ENCODE data around the gene NTRK3.

Gene NTRK3

DNA sequence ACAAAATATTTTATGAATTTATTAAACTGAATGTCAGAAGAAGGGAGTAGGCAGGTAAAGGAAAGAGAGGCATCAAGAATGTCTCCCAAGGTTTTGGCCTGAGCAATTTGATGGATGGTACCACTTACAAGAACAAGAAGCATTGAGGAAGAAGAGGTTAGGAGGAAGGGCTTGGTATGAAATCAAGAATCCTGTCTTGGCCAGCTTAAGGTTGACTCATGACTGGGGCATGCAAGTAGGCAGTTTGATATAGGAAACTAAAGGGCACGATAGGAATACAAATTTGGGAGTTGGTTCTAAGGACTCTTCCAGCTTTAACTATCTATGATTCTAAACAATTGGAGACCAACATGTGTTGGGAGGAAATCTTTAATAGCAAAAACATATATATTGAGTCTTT, 79.1 kb downstream of the NTRK3 start:
- no peak for DNase-seq

DNA sequence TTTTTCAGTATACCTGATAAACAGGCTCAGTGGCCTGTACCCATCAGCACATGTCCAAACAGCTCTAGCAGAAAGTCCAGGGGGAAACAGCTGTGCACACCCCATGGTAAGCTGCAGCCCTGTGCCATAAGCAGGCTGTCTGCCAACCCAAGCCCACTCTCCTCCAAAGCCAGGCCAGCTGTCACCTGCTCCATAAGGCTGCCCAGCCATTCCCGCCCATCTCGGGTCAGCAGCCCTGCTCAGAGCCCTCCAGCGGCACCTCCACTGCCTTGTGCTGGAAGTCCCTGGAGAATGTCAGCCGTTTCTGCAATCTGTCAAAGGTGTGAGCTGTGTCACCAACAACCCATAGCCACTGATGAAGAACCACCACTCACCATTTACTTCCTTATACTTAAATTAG, 82.0 kb downstream of the NTRK3 start:
- no peak for DNase-seq

DNA sequence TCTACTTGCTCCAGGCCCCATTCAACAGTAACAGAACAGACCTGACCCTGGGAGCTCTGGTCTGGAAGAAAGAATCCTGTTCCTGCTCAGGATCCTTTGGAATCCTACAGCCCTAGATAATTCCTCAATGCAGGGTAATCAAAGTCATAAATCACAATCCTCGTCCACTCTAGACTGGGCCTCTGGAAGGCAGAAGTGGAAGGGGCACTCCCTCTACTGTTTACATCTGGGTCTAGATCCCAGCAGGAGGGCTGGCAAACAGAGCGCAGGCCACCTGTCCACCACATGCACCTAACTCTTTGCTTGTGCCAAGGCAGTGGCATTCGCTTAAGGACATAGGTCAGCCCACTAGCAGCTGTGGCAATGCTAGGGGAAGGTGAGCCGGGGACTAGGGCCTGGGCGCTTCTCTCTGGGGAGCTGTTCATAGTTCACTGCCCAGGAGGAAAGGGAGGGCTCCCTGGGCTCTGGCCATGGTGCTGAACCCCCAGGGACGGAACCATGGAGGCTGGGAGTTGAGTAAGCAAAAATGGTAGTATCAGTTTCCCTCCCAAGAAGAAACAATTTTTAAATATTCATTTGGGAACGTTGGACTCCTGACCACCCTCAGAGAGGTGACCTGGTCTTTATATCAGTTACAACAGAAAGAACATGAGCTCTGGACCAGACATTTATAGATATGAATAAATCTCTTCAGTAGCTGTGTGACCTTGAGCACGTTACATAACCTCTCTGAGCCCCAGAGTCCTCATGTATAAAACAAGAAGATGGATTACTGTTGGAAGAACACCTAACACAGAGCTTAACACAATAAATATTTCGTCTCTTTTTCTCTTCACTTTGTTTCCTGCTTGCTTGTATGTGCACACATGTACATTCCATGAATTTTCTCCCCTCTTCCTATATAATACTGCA, 90.2 kb downstream of the NTRK3 start:
- peak; percentile 26 for DNase-seq

DNA sequence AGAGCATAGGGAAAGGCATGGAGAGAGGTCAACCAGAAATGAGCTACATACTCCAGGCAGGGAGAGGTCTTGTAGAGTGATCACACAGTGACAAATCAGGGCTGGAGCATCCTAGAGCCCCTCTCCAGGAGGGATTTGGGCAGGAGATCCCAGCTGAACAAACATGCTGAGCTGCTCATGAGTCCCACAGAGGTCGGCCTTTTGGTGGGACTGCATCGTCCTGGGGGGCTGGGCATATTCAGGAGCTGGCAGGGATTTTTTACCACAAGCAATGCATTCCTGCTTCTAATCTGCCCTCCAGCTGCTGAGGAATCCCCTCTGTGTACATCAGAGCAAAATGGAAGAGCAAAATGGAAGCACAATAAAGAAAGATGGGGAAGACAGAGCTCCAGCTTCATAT, 94.9 kb downstream of the NTRK3 start:
- DNase-seq, result no peak

DNA sequence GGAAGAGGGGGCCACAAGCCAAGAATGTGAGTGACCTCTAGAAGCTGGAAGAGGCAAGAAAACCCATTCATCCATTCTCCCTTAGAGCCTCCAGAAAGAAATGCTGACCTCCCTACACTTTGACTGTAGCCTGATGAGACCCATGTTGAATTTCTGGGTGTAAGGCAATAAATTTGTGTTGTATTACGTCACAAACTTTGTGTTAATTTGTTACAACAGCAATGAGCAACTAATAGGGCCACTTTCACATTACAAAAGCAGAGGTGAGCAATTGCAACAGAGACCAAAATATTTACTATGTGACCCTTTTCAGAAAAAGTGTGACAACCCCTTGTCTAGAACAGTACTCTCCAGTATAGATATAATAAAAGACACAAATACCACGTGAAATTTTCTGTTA, 101.2 kb downstream of the NTRK3 start:
- no peak for DNase-seq

DNA sequence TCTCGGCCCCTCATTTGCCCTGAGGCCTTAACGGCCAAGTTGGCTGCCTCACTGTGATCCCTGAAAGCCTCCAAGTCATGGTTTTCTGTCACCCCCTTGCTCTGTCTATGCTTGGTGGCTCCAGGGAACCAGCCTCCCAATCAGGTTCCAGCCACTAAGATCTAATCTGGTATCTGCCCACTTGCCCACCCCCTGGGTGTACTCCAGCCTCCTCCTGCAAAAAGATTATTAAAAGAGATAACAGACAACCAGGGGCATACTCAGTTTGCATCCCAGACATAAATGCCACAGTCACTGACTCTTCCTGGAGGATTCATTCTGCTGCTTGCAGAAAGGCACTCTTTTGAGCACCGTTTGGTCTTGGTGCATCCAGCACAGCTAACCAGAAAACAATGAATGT, 103.9 kb downstream of the NTRK3 start:
- DNase-seq, result no peak

DNA sequence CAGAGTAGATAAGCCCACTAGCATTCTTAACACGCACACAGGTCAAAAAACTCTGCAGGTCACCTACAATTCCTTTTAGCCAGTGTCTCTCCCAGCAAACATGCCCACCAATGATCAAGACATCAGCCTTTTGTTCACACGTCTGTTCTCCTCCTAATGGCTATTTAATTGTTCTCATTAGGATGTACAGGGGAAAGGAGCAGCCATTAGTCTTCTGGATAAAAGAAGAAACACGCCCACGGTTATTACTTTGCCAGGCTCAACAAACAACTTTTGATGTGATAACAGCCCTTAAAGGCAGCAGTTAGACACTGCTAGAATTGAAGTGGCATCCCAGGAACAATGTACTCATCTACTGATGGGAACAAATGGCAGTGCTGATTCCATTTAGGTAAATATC, 108.8 kb downstream of the NTRK3 start:
- DNase-seq, result no peak

DNA sequence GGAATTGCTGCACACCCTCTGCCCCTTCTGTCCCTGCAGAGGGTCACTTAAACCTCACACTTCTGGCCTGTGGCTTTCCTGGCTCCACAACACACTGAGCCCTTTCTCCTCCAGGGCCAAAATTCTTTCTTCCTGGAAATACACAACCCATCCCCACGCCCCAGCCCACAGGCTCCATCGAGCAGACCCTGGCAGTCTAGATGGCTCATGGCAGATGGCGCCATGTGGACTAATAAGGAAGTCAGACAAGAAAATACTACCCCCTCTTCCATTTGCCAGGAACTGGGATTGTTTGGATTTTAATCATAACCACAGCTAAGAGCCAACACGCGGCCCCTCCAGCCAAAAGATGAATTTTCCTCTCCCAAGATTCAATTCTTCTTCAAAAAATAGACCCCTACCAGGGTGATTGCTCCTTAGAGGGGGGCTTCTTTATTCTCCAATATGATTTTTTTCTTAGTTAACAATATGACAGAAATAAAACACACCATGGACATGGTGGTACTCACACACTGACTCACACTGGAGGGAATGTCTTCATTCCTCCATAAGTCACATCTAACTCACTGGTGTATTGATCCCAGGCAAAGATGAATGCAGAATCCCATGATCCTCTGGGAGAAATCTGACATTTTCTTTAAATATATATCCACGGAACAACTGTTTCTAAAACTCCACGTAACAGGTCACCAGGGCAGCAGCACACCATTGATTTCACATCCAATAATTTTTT, 111.5 kb downstream of the NTRK3 start:
- no peak for DNase-seq

DNA sequence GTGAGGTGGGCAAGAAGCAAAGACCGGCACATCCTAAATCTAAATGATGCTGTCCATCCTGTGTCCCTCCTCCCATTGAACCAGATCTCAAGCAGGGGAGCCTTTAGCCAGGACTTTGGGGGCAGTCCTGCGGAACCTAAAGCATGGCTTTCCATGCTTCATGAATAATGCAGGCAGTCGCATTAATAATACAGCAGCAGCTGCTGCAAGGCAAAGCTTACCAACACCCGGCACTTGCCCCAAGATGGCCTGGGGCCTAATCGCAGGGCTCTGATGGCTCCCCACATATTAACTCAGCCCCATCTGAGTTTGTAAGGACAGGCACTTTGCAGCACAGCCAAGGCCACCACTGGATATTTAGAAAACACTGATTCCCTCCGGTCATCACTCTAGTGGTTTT, 114.4 kb downstream of the NTRK3 start:
- no peak for DNase-seq

DNA sequence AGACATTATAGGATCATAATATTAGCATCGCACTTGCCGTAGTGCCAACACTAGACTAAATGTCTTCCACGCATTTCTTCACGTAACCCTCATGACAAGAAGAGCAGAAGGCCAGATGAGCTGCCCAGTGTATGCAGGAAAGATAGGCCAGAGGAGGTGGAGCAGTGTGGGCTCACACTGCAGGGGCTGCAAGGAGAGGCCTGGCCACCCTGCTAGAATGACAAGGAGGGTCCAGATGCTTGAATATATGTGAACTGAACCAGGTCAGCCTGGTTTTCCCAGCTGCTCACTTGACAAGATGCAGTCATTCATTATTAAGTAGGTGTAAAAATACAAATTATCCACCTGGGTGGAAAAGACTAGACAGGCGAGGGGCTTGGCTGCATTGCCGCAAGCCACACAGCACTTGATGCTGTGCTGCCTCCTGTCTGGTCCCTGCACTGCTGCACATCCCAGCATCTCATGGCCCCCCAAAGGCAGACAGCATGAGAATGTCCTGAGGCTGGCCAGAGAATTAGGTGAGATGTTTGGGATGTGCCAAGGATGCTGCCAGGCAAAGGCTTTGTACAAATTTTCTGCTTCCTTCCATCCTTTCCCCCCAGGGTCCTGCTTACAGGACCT, 115.2 kb downstream of the NTRK3 start:
- DNase-seq, result no peak

DNA sequence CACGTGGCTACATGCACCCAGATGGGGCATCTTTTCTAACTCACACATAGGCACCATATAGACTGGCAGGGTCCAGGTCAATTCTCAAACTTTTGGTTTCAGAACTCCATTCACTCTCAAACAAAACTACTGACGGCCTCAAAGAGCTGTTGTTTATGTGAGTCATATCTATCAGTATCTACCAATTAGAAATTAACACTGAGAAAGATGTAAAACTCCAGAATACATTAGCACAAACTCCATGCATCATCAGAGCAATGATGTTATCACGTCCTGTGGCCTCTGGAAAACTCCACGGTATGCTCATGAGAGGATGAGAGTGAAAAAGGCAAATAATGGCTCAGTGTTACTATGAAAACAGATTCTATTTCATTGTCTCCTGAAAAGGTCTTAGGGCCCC, 116.1 kb downstream of the NTRK3 start:
- DNase-seq, result no peak

DNA sequence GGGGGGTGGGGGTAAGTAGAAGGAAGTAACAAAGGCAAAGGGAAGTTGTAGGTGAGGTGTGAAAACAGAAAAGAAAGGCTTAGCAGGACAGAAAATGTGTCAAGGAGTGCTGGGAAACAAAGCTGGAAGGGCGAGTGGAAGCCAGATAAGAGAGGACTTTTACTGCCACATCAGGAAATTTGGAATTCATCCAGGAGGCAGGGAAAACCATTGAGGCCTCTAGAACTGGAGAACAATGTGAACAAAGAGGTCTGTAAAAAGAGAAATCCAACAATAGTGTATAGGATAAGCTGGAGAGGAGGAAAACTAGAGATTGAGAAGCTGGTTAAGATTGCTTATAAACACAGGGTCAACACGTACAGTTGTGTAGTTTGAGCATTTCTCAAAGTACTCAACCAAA, 116.6 kb downstream of the NTRK3 start:
- no peak for DNase-seq

DNA sequence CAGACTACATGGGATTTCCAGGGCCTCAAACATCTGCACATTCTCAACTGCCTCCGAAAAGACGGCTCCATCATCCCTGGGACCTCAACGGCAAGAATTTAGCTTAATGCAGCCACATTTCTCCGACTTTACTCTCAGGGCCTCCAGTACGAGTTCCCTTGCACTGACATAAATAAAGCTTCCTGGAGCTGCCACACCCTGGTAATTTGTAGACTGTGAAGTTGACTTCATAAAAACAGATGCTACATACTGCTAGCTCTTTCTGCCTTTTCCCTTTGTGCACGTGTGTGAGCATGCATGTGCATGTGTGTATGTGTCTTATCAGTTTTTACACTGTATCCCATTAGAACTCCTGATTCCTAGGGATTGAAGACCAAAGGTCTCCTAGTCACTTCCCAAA, 122.7 kb downstream of the NTRK3 start:
- DNase-seq, result no peak

DNA sequence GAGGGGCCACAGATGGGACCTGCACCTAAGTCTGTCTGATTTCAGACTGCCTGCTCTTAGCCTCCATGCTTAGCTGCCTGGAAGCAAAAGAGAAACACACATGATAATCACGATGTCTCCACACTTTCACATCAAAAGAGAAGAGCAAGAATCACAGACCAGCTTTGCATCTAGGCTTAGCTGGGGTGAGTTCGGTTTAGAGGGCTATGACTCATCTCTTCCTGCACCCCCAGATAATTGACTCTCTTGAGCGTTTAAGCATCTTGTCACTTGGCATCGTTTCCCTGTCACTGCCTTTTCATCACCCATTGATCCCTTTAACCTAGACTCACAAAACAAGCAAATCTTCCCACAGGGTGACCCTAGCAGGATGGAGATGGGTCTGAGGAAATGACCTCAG, 124.0 kb downstream of the NTRK3 start:
- DNase-seq, result no peak

DNA sequence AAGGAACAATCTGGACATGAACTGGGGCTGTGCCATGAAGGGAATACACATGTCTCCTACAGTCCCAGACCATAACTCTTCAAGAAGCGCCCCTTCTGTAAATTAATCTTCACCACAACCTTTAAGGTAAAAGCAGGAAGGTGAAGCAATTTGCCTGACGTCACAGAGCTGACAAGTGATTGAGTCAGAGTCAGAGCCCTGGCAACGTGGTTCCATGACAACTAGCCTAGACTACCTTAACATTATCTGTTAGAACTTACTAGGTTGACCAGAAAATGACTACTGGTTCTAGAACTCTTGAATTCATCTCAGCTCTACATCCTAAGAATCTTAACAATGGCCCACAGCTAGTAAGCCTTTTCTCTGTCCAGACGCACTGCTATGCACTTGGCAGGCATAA, 124.6 kb downstream of the NTRK3 start:
- DNase-seq, result peak; percentile 7

DNA sequence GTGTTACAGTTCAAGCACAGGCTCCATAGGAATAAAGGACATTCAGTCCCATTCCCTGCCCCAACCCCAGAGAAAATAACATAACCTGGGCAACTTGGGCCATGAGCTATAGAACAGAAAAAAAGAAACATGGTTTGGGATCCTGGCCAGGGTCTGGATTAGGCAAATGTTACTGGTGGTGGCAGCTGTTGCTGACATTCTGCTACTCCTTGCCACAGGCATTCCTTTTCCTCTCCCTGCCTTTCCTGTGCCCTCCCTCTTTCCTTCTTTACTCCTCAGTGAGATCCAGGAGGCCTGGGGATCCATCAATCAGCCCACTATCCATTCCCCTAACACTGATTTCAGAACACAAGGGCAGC, 129.1 kb downstream of the NTRK3 start:
- no peak for DNase-seq

DNA sequence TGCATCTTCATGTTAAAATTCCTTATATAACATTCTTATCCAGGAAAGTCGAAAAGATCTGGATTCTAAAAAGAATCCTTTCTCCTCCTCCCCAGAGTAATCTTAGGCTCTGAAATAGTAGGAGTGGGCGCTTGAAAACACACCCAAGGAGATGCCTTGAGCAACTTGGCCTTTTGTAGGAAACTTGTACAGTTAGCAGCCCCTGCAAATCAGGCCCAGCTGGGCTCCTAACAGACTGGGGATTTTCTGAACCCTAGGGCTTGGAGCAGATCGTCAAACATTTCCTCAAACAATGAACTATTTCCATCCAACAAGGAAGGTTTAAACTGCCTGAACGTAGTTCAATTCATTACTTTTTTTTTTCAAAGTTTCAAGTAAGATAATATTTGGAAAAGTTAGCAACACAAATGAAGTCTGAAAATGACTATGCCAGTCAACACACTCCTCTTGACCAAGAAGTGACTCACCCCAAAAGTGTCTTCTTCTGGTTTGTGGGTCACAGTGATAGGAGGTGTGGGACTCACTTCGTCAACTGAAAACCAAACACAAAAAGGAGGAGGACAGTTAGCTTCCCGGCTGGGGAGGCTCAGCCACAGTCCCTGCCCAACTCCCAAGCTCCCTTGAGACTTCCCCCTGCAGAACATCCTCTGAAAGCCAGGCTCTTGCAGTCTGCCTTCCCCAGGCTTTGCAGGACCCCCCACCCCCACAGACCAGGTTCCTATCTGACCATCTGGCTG, 129.7 kb downstream of the NTRK3 start:
- no peak for DNase-seq

DNA sequence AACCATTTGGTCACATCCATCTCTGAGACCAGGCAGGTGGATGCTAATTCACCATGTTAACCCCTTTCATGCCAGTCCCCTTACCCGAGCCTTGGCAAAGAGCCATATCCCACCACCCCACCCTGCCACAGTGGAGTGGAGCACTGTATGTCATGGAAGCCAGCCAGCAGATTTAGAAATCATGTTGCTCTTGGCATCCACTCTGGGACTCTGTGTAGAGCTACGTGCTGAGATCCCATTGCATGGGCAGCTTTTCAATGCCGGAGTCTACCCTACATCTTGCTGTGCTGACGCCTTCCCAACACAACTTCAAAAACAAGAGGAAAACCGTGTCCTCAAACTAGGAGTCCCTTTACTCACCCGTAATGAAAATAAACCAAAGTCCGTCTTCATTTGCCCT, 131.0 kb downstream of the NTRK3 start:
- DNase-seq, result no peak

DNA sequence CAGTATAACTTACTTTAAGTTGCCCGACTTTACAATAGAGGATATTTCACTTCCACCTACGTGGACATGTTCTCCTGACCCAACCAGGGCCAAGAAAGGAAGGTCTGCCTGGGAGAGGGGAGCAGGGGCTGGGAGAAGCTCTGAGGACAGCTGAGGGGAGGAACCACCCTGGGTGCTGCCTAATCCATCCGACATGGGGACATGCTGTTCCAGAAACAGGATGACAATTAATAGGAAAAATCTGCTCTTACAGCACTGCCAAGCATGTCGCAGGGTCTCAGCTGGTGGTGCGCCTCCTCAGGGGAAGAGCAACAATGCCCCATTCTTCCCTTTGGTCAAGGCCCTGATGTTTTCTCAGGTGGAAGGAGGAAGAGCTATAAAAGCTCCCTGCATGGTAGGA, 132.3 kb downstream of the NTRK3 start:
- no peak for DNase-seq

DNA sequence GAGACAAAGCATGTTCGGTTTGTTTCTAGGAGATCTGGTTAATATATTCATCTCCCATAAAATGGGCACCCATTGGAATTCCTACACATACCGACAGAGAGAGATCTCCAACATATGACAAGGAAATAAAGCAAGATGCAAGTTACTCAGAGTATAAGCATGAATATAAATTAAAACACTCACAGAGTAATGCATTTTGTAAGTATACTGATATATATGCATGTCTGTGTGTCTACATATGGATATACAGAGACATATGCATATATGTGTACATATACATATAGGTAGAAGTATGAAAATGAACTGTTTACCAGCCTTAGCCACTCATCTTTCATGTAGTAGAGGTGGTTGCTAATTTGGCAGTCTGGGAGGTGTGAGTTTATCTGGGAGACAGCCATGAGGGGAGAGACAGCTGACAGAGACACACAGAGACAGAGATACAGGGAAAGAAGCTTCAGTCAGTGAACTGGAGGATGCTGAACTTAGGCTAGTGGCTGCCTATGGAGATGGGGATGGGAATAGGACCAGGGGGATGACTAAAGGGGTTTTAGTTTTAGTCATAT, 134.5 kb downstream of the NTRK3 start:
- no peak for DNase-seq

DNA sequence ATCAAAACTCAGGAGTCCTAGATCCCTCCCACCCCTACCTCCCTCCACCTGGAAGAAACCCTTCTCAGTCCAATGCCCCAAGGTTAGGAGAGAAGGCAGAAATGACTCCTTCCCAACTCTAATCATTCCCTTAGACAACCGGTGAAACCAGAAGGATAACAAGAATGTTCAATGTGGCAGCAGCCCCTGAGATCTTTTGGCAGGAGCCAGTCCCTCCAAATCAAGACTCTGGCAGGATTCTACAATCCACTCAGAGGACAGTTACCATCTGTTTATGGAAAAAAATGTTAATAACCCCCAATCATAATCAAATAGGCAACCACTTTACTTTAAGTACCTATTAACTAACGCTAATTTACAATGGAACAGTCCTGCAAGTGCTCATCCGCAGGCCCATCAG, 136.5 kb downstream of the NTRK3 start:
- no peak for DNase-seq

DNA sequence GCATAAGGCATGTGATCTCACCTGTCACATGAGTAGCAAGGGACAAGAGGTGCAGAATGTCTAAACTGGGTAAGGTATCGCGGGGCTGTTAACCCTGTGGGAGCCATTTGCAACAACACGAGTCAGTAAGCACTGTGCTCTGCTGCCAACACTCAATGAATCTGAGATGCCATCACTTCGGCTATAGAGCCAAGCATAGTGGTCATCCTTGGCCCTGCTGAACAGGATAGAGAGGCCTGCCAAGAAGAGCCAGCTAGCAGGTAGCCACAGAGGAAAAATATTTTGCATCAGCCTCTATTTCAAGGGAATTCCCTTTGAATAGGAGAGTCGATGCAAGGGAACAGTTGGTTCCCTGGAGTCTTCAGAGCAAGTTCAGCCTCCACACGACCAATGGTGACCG, 137.8 kb downstream of the NTRK3 start:
- DNase-seq, result no peak

DNA sequence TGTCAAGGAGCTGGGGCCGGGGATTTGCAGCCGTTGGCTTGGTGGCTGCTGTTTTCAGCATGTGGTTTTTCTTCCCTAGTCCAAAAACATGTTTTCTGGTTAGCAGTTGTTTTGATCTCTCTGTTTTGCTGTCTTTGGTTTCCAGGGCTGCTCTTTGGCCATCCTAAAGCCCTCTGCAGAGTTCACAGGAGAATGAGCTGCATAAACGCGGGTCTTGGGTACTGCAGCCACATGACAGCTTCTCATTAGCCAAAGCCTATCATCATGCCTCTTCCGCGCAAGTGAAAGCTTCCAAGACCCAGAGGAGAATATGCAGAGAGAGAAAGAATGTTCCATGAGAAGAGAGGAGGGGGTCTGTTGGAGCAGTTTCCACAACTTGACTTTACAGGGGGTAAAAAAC, 138.5 kb downstream of the NTRK3 start:
- DNase-seq, result no peak

All from activated CD4-positive, alpha-beta T cell treated with anti-CD3 and anti-CD28 coated beads for 48 hours (primary cell).